Smooth muscle cell (in vitro differentiated cells): ENCODE results near the gene ANKRD29. TPM values are rescaled to one million over a fixed set of nuclear protein-coding genes. Genes with fewer than 3 reads are reported as not detected.

Experiments used
- DNase-seq: peaks from one replicate; lab custom pipeline; 2025; ENCODE audit not compliant: unreplicated experiment; lab: John Stamatoyannopoulos, UW
- H2AFZ ChIP-seq: fragments of 200-600 bp; sonication (generic); 2 replicates; pipeline ENCODE4 v1.6.0; 2016; ENCODE audit warnings: antibody characterized with exemption, low read depth, mild to moderate bottlenecking
- H3F3A ChIP-seq: fragments of 200-600 bp; sonication (generic); 2 replicates; pipeline ENCODE4 v1.6.0; 2017; ENCODE audit warnings: antibody characterized with exemption, low read depth
- H3K27ac ChIP-seq: fragments of 200-600 bp; sonication (generic); 2 replicates; pipeline ENCODE4 v1.5.1; 2016; ENCODE audit warnings: low read depth, mild to moderate bottlenecking
- H3K27me3 ChIP-seq: fragments of 200-600 bp; sonication (generic); 2 replicates; pipeline ENCODE4 v1.6.1; 2016; ENCODE audit warnings: low read depth, mild to moderate bottlenecking
- H3K36me3 ChIP-seq: fragments of 200-600 bp; sonication (generic); 2 replicates; pipeline ENCODE4 v1.5.1; 2016; ENCODE audit warnings: low read depth
- H3K4me1 ChIP-seq: fragments of 200-600 bp; sonication (generic); 2 replicates; pipeline ENCODE4 v1.5.1; 2016; ENCODE audit warnings: low read depth
- H3K4me2 ChIP-seq: fragments of 200-600 bp; sonication (generic); 2 replicates; pipeline ENCODE4 v1.6.0; 2016; ENCODE audit warnings: mild to moderate bottlenecking
- H3K4me3 ChIP-seq: fragments of 200-600 bp; sonication (generic); 2 replicates; pipeline ENCODE4 v1.5.1; 2016; ENCODE audit warnings: mild to moderate bottlenecking
- H3K79me2 ChIP-seq: fragments of 200-600 bp; sonication (generic); 2 replicates; pipeline ENCODE4 v1.6.0; 2016; ENCODE audit warnings: low read depth, mild to moderate bottlenecking
- H3K9ac ChIP-seq: fragments of 200-600 bp; sonication (generic); 2 replicates; pipeline ENCODE4 v1.6.0; 2016; ENCODE audit warnings: low read depth
- H3K9me3 ChIP-seq: fragments of 200-600 bp; sonication (generic); replicated peaks from 2 replicates; pipeline ENCODE4 v1.5.1; 2016; ENCODE audit warnings: low read depth
- H4K20me1 ChIP-seq: fragments of 200-600 bp; sonication (generic); 2 replicates; pipeline ENCODE4 v1.6.0; 2016; ENCODE audit warnings: low read depth
- CTCF ChIP-seq: fragments of 200-600 bp; sonication (generic); IDR thresholded peaks from 2 replicates; pipeline ENCODE4 v1.5.1; 2017; ENCODE audit warnings: borderline replicate concordance, mild to moderate bottlenecking, antibody characterized with exemption; ENCODE audit not compliant: insufficient read depth, poor library complexity, severe bottlenecking
- WGBS: methylation state at CpG from one replicate; pipeline ENCODE4 v1.1.7; 2016; ENCODE audit warnings: low lambda C conversion rate; 5-methylcytosine and 5-hydroxymethylcytosine counted together
- polyA plus RNA-seq: library from polyadenylated mRNA; unstranded; fragments of >200 nt; fragmentation: Nextera tagmentation; extraction: Ambion mirVana; gene quantifications from 2 replicates; pipeline ENCODE4 v1.2.1, GENCODE V29; 2016
- total RNA-seq: library from RNA; depleted of rRNA; stranded (reverse); fragments of >200 nt; gene quantifications from 2 replicates; pipeline ENCODE4 v1.2.3, GENCODE V29; 2014

ANKRD29 gene
- total and polyA plus RNA-seq, 2 experiments from 2014 or later: 0.36 TPM; not detected in 1

DNA sequence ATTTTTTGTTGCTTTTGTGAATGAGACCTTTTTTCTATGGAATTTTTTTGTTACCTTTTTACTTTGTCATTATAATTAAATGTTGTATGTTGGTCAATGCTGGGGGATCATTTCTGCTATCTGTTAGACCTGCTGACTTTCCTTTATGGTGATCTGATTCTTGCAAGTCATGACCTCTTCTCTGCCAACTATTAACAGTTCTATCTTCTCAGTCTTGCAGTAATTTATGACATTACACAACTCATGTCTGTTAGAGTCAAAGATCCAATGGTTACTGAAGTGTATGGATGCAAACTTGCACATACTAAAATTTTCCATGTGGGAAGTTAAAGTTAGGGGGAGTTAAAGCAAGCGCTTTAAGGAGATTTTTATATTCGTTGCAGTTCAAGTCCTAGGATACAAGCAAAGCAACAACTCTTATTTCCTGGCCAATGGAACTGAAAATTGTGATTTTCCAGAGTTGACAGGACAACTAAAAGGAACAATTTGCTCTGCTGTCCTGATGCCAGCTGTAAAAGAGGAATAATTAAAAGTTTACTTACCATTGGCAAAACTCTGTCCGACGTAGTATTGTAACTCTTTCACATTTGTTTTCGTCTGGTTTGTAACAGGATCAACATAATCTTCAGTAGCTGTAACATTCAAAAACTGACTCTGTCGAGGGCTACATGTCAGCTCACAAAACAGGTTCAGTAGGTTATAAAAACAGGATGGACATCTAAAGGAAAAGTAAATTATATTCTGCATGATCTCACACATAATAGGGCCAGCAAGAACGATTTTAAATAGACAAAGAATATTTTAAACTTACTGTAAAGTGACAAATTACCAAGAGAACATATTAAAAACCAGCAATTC, 94.2 kb downstream of the ANKRD29 start:
- Histone ChIP-seq H4K20me1 (peaks cover 27% of the 10 kb centered on the region), H3K36me3 (peaks cover 12% of the 10 kb centered on the region), H2AFZ (no peak overlapping the region), H3K4me2 (no peak overlapping the region), H3K79me2 (peaks cover 4% of the 10 kb centered on the region), H3K4me1 (no peaks in the 10 kb centered on the region), H3K9ac (no peak overlapping the region), H3K4me3 (no peak overlapping the region), H3F3A (no peaks in the 10 kb centered on the region), H3K27ac (peak overlapping the region; percentile 7), H3K27me3 (no peaks in the 10 kb centered on the region), H3K9me3 (no peaks in the 10 kb centered on the region)
- 64% methylated on average over 7 of the region's 7 CpGs for WGBS
- no peak for TF ChIP-seq CTCF
- DNase-seq: no peak

DNA sequence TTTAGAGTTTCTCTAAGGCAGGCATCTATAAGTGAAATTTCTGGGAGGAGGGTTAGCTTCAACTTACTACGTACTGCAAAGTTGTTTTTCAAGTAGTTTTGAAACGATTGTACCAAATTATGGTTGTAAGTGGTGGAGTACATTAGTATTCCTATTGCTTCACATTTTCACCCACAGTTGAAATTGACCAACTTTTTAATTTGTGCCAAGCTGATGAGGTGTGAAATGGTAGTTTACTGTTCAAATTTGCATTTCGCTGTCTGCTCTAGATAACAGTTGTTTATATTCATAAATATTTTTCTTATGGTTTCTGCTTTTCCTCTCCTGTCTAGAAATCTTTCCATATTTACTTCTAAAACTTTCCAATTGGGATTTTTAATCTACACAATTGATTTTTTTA, 95.0 kb downstream of the ANKRD29 start:
- Histone ChIP-seq H4K20me1 (peaks cover 22% of the 10 kb centered on the region), H3K79me2 (peaks cover 1% of the 10 kb centered on the region), H3F3A (no peaks in the 10 kb centered on the region), H3K9ac (no peak overlapping the region), H3K27me3 (no peaks in the 10 kb centered on the region), H3K36me3 (peaks cover 12% of the 10 kb centered on the region), H3K4me3 (no peak overlapping the region), H3K4me1 (no peaks in the 10 kb centered on the region), H3K27ac (no peak overlapping the region), H3K4me2 (no peak overlapping the region), H3K9me3 (no peaks in the 10 kb centered on the region), H2AFZ (no peak overlapping the region)
- WGBS: 93% methylated on average over 3 of the region's 3 CpGs
- no peak for DNase-seq
- TF ChIP-seq CTCF: no peak

DNA sequence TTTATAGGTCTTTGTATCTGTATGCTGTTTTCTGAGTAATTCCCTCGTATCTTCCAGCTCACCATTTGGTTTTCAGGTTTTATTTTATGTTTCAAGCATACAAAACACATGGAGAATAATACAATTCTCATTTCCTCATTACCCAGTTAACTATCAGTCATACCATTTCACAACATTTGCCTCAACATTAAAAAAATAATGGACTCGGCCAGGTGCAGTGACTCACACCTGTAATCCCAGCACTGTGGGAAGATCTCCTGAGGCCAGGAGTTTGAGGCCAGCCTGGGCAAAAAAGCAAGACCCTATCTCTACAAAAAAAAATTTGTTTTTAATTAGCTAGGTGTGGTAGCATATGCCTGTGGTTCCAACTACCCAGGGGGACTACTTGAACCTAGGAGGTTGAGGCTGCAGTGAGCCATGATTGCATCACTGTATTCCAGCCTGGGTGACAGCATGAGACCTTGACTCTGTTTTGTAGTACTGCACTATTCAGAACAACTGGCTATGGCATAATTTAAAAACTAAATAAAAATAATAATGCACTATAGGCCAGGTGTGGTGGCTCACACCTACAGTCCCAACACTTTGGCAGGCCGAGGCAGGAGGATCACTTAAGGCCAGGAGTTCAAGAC, 96.7 kb downstream of the ANKRD29 start:
- Histone ChIP-seq H3K27ac (no peak overlapping the region), H3K79me2 (no peaks in the 10 kb centered on the region), H3K9me3 (no peaks in the 10 kb centered on the region), H3K4me2 (no peak overlapping the region), H4K20me1 (peaks cover 8% of the 10 kb centered on the region), H3K4me1 (no peaks in the 10 kb centered on the region), H3K9ac (no peak overlapping the region), H2AFZ (no peak overlapping the region), H3K4me3 (no peak overlapping the region), H3K27me3 (no peaks in the 10 kb centered on the region), H3F3A (no peaks in the 10 kb centered on the region), H3K36me3 (peaks cover 12% of the 10 kb centered on the region)
- TF ChIP-seq CTCF: no peak
- 83% methylated on average over 3 of the region's 3 CpGs for WGBS
- no peak for DNase-seq
